ENCODE data around the gene DPH2. TPM values are rescaled to one million over a fixed set of nuclear protein-coding genes. Genes with fewer than 3 reads are reported as not detected.

The DPH2 gene
- total and polyA plus RNA-seq, 2 experiments from 2014 or later: 16.7 to 42.9 TPM

- Histone ChIP-seq H3K9me2 (ENCODE audit: insufficient read depth) (no peaks in the 10 kb centered on the region), H3K4me1 (ENCODE audit: insufficient read depth) (no peaks in the 10 kb centered on the region), H3K79me2 (ENCODE audit: insufficient read depth) (no peaks in the 10 kb centered on the region), H3K9ac (no peak overlapping the region), H4K20me1 (ENCODE audit: insufficient read depth) (no peaks in the 10 kb centered on the region), H3K36me3 (ENCODE audit: low read depth) (no peaks in the 10 kb centered on the region), H3K27me3 (replicated peaks; ENCODE audit: insufficient read depth) (no peaks in the 10 kb centered on the region), H3K4me2 (ENCODE audit: unreplicated experiment) (no peak overlapping the region), H3F3A (ENCODE audit: insufficient read depth) (no peaks in the 10 kb centered on the region), H3K4me3 (no peak overlapping the region), H3K9me3 (ENCODE audit: low read depth) (no peaks in the 10 kb centered on the region), H2AFZ (no peak overlapping the region), H3K27ac (no peak overlapping the region)
- no peak for DNase-seq
- 61 to 73% methylated on average over 3 of the region's 3 CpGs for WGBS, 2 experiments (ENCODE audit: low coverage in 1 of 2, low lambda C conversion rate in 2 of 2, missing lambda C conversion rate in 2 of 2)
- in situ Hi-C loops (cut with MboI): loop anchor here (25.0 kb wide), 2 partner anchors 402 to 702 kb away; partner anchors contain the start of gene PTPRF
- TF ChIP-seq EZH2phosphoT487 (IDR thresholded peaks at IDR 0.05; ENCODE audit: insufficient read depth, low read depth) (no peak), EZH2 (IDR thresholded peaks at IDR 0.05; ENCODE audit: insufficient read depth, poor library complexity, severe bottlenecking) (no peak)
These were observed 30.8 kb upstream of the DPH2 start for GRCh38 chr1:43938892-43939587.

GRCh38 chr1:43942411-43942810, 27.4 kb upstream of the DPH2 start:
- WGBS, 2 experiments (ENCODE audit: low coverage in 1 of 2, low lambda C conversion rate in 2 of 2, missing lambda C conversion rate in 2 of 2): 95 to 97% methylated on average over 3 of the region's 3 CpGs
- H3K9me2 ChIP-seq (ENCODE audit: insufficient read depth): no peaks in the 10 kb centered on the region
- H3K27ac ChIP-seq: no peak overlapping the region
- no peaks in the 10 kb centered on the region for H3K36me3 ChIP-seq (ENCODE audit: low read depth)
- H3K4me3 ChIP-seq: no peak overlapping the region
- no peak for DNase-seq
- H3K9me3 ChIP-seq (ENCODE audit: low read depth): no peaks in the 10 kb centered on the region
- H3K4me2 ChIP-seq (ENCODE audit: unreplicated experiment): no peak overlapping the region
- no peaks in the 10 kb centered on the region for H3K27me3 ChIP-seq (replicated peaks; ENCODE audit: insufficient read depth)
- TF ChIP-seq EZH2 (IDR thresholded peaks at IDR 0.05; ENCODE audit: insufficient read depth, poor library complexity, severe bottlenecking) (no peak), EZH2phosphoT487 (IDR thresholded peaks at IDR 0.05; ENCODE audit: insufficient read depth, low read depth) (no peak)
- no peaks in the 10 kb centered on the region for H4K20me1 ChIP-seq (ENCODE audit: insufficient read depth)
- H3K79me2 ChIP-seq (ENCODE audit: insufficient read depth): peaks cover 6% of the 10 kb centered on the region
- no peak overlapping the region for H3K9ac ChIP-seq
- H2AFZ ChIP-seq: no peak overlapping the region
- H3F3A ChIP-seq (ENCODE audit: insufficient read depth): 0 out of 2 replicates have a peak, but pooled peaks cover 5% of the 10 kb centered on the region
- H3K4me1 ChIP-seq (ENCODE audit: insufficient read depth): peaks cover 5% of the 10 kb centered on the region
- in situ Hi-C loops (cut with MboI): loop anchor here (25.0 kb wide), 2 partner anchors 405 to 705 kb away; partner anchors contain the start of gene PTPRF

- in situ Hi-C loops (cut with MboI): loop anchor here (25.0 kb wide), 2 partner anchors 408 to 708 kb away; partner anchors contain the start of gene PTPRF
These were observed 24.9 kb upstream of the DPH2 start for GRCh38 chr1:43944860-43945259.

GRCh38 chr1:43945674-43946235, 24.1 kb upstream of the DPH2 start:
- peaks cover 28% of the 10 kb centered on the region for H3K79me2 ChIP-seq (ENCODE audit: insufficient read depth)
- WGBS, 2 experiments (ENCODE audit: low coverage in 1 of 2, low lambda C conversion rate in 2 of 2, missing lambda C conversion rate in 2 of 2): 15 to 18% methylated on average over 3 of the region's 3 CpGs

More at GRCh38 chr1:43944860-43945259, 24.9 kb upstream of the DPH2 start:
- peaks cover 22% of the 10 kb centered on the region for H3K79me2 ChIP-seq (ENCODE audit: insufficient read depth)
- H3K27me3 ChIP-seq (replicated peaks; ENCODE audit: insufficient read depth): no peaks in the 10 kb centered on the region
- TF ChIP-seq EZH2phosphoT487 (IDR thresholded peaks at IDR 0.05; ENCODE audit: insufficient read depth, low read depth): no peak
- TF ChIP-seq EZH2 (IDR thresholded peaks at IDR 0.05; ENCODE audit: insufficient read depth, poor library complexity, severe bottlenecking): no peak
- no peaks in the 10 kb centered on the region for H3K36me3 ChIP-seq (ENCODE audit: low read depth)
- H3K9me2 ChIP-seq (ENCODE audit: insufficient read depth): no peaks in the 10 kb centered on the region
- 100% methylated on average over 1 of the region's 1 CpG for WGBS, 2 experiments (ENCODE audit: low coverage in 1 of 2, low lambda C conversion rate in 2 of 2, missing lambda C conversion rate in 2 of 2)
- 0 out of 2 replicates have a peak, but pooled peaks cover 5% of the 10 kb centered on the region for H3F3A ChIP-seq (ENCODE audit: insufficient read depth)
- no peak overlapping the region for H3K27ac ChIP-seq
- no peaks in the 10 kb centered on the region for H4K20me1 ChIP-seq (ENCODE audit: insufficient read depth)
- H2AFZ ChIP-seq: no peak overlapping the region
- no peaks in the 10 kb centered on the region for H3K9me3 ChIP-seq (ENCODE audit: low read depth)
- no peak overlapping the region for H3K4me2 ChIP-seq (ENCODE audit: unreplicated experiment)
- H3K9ac ChIP-seq: no peak overlapping the region
- no peak overlapping the region for H3K4me3 ChIP-seq
- H3K4me1 ChIP-seq (ENCODE audit: insufficient read depth): peaks cover 15% of the 10 kb centered on the region
- no peak for DNase-seq

More at GRCh38 chr1:43945674-43946235, 24.1 kb upstream of the DPH2 start:
- Histone ChIP-seq H3K9ac (peak overlapping the region; percentile 86), H3K4me2 (ENCODE audit: unreplicated experiment) (peak overlapping the region; percentile 74), H3K9me3 (ENCODE audit: low read depth) (no peaks in the 10 kb centered on the region), H3F3A (ENCODE audit: insufficient read depth) (0 out of 2 replicates have a peak, but pooled peaks cover 5% of the 10 kb centered on the region), H3K4me1 (ENCODE audit: insufficient read depth) (peaks cover 15% of the 10 kb centered on the region), H3K27ac (no peak overlapping the region), H2AFZ (peak overlapping the region; percentile 92), H3K4me3 (peak overlapping the region; percentile 92), H4K20me1 (ENCODE audit: insufficient read depth) (no peaks in the 10 kb centered on the region), H3K27me3 (replicated peaks; ENCODE audit: insufficient read depth) (no peaks in the 10 kb centered on the region), H3K36me3 (ENCODE audit: low read depth) (no peaks in the 10 kb centered on the region), H3K9me2 (ENCODE audit: insufficient read depth) (no peaks in the 10 kb centered on the region)
- in situ Hi-C loops (cut with MboI): loop anchor here (25.0 kb wide), 2 partner anchors 408 to 708 kb away; partner anchors contain the start of gene PTPRF
- TF ChIP-seq EZH2 (IDR thresholded peaks at IDR 0.05; ENCODE audit: insufficient read depth, poor library complexity, severe bottlenecking) (no peak), EZH2phosphoT487 (IDR thresholded peaks at IDR 0.05; ENCODE audit: insufficient read depth, low read depth) (no peak)
- no peak for DNase-seq
